Liver (tissue), 9 donors: Measurements from ENCODE around the gene CHADL. TPM values are rescaled to one million over a fixed set of nuclear protein-coding genes. Genes with fewer than 3 reads are reported as not detected.

Experiments used
- DNase-seq: peaks from one replicate; pipeline ENCODE4 v3.0.0-alpha.2; 2017; ENCODE audit warnings: low spot score
- H3K27ac ChIP-seq, 2 donors: one replicate each; pipeline ENCODE4 v1.7.0; 2013; ENCODE audit warnings: inconsistent platforms in 2 of 2, low read length in 2 of 2, control low read depth in 1 of 2, low read depth in 1 of 2, mild to moderate bottlenecking in 1 of 2
- H3K27me3 ChIP-seq, 4 donors: one replicate each; pipeline versions ENCODE4 v1.6.1 to v1.7.0; 2013; ENCODE audit warnings: low read length in 3 of 4, inconsistent platforms in 1 of 4, mild to moderate bottlenecking in 1 of 4, moderate library complexity in 1 of 4; ENCODE audit not compliant: control insufficient read depth in 4 of 4, insufficient read depth in 4 of 4
- H3K36me3 ChIP-seq, 4 donors: one replicate each; pipeline versions ENCODE4 v1.6.1 to v1.7.0; 2013; ENCODE audit warnings: low read length in 3 of 4, mild to moderate bottlenecking in 3 of 4, low read depth in 1 of 4, moderate library complexity in 1 of 4; ENCODE audit not compliant: control insufficient read depth in 4 of 4, insufficient read depth in 3 of 4
- H3K4me1 ChIP-seq, 4 donors: one replicate each; pipeline versions ENCODE4 v1.6.1 to v1.7.0; 2013; ENCODE audit warnings: low read length in 3 of 4, mild to moderate bottlenecking in 3 of 4, moderate library complexity in 1 of 4; ENCODE audit not compliant: control insufficient read depth in 4 of 4, insufficient read depth in 4 of 4
- H3K4me3 ChIP-seq, 3 donors: one replicate each; pipeline versions ENCODE4 v1.6.1 to v1.7.0; 2013; ENCODE audit warnings: low read length in 3 of 3, control low read depth in 1 of 3, low read depth in 1 of 3, mild to moderate bottlenecking in 1 of 3
- H3K9ac ChIP-seq, 2 donors: one replicate each; pipeline ENCODE4 v1.7.0; 2013; ENCODE audit warnings: low read length in 2 of 2, mild to moderate bottlenecking in 2 of 2, moderate library complexity in 2 of 2, control low read depth in 1 of 2, low read depth in 1 of 2
- H3K9me3 ChIP-seq, 4 donors: one replicate each; pipeline versions ENCODE4 v1.6.1 to v1.7.0; 2013; ENCODE audit warnings: low read length in 3 of 4; ENCODE audit not compliant: control insufficient read depth in 4 of 4
- CTCF ChIP-seq: fragments of 150-350 bp; IDR thresholded peaks from 2 replicates; pipeline ENCODE4 v1.5.1; 2017; ENCODE audit warnings: improper control_type of control experiment, low read depth, low read length; ENCODE audit not compliant: missing input control
- EGR1 ChIP-seq, 2 donors: IDR thresholded peaks; 2 replicates each; pipeline ENCODE4 v1.6.1; 2016 to 2018; ENCODE audit warnings: antibody characterized with exemption in 2 of 2, low read depth in 2 of 2
- GABPA ChIP-seq, 2 donors: IDR thresholded peaks in 1 of 2; conservative IDR thresholded peaks in 1 of 2; 2 replicates each; pipeline ENCODE4 v1.6.1; 2016; ENCODE audit warnings: antibody characterized with exemption in 2 of 2, mild to moderate bottlenecking in 1 of 2, moderate library complexity in 1 of 2
- HNF4G ChIP-seq: IDR thresholded peaks from 2 replicates; pipeline ENCODE4 v1.6.1; 2016; ENCODE audit warnings: antibody characterized with exemption
- JUND ChIP-seq, 2 donors: IDR thresholded peaks; 2 replicates each; pipeline ENCODE4 v1.6.1; 2016; ENCODE audit warnings: antibody characterized with exemption in 2 of 2
- MAX ChIP-seq: IDR thresholded peaks from 2 replicates; pipeline ENCODE4 v1.6.1; 2016; ENCODE audit warnings: antibody characterized with exemption
- NR2F2 ChIP-seq: IDR thresholded peaks from 2 replicates; pipeline ENCODE4 v1.6.1; 2016; ENCODE audit warnings: antibody characterized with exemption
- RAD21 ChIP-seq, 2 donors: IDR thresholded peaks; 2 replicates each; pipeline ENCODE4 v1.6.1; 2016; ENCODE audit warnings: antibody characterized with exemption in 2 of 2, mild to moderate bottlenecking in 2 of 2
- REST ChIP-seq: IDR thresholded peaks from 2 replicates; pipeline ENCODE4 v1.6.1; 2016; ENCODE audit warnings: antibody characterized with exemption, mild to moderate bottlenecking
- TAF1 ChIP-seq: conservative IDR thresholded peaks from 2 replicates; pipeline ENCODE4 v1.6.1; 2016; ENCODE audit warnings: antibody characterized with exemption, mild to moderate bottlenecking
- YY1 ChIP-seq: IDR thresholded peaks from 2 replicates; pipeline ENCODE4 v1.6.1; 2016; ENCODE audit warnings: antibody characterized with exemption, mild to moderate bottlenecking
- WGBS: extraction: QIAGEN DNeasy Blood & Tissue Kit; methylation state at CpG from one replicate; pipeline ENCODE4 v1.1.7; 2013; 5-methylcytosine and 5-hydroxymethylcytosine counted together
- polyA plus RNA-seq, 2 donors: library from polyadenylated mRNA; stranded (reverse) in 1 of 2; unstranded in 1 of 2; fragments of 200-250 nt in 1 of 2; fragments of >200 nt in 1 of 2; fragmentation: Nextera tagmentation in 1 of 2; extraction: Ambion mirVana in 1 of 2; gene quantifications; one replicate each; pipeline versions ENCODE4 v1.2.1 to v1.2.3, GENCODE V29; 2013 to 2015
- total RNA-seq, 2 donors: library from RNA; depleted of rRNA; stranded (reverse); fragments of >200 nt; gene quantifications; one replicate each; pipeline ENCODE4 v1.2.3, GENCODE V29; 2014
- TF ChIP-seq, protein P1 (sequence below): IDR thresholded peaks from 2 replicates; pipeline ENCODE4 v1.6.1; 2016; ENCODE audit warnings: antibody characterized with exemption
- donor health status: healthy.
- donor health status: healthy.
- donor health status: healthy.
- donor health status: healthy.
- donor health status: healthy.

The CHADL gene
- total and polyA plus RNA-seq, 4 donors: 0.51 to 1.0 (median 0.62) TPM

DNA sequence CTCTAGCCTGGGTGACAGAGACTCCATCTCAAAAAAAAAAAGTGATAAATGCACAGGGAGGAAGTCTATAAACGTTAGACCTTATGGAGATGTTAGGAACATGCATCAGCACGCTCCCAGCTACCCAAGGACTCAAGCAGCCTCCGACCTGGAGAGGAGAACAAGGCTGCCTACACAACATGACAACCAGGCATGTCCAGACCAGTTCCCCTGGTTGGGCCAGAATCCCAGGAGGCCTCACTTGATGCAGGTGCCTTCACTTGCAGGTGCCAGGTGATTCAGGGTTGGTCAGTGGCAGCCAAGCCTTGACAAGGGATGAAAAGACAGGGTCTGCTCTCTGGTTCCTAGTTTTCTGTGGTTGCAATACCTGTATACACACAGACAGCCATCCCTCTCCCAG is 39.3 kb upstream of the CHADL start:
- TF ChIP-seq GABPA (IDR thresholded peaks at IDR 0.05 in 1 of 2, conservative IDR thresholded peaks at IDR 0.05 in 1 of 2) (no peak), RAD21 (IDR thresholded peaks at IDR 0.05) (no peak), REST (no peak), MAX (no peak), YY1 (no peak), HNF4G (no peak), NR2F2 (no peak), EGR1 (IDR thresholded peaks at IDR 0.05; ENCODE audit: low read depth in 2 of 2) (no peak), TAF1 (no peak)
- TF ChIP-seq, protein P1, sequence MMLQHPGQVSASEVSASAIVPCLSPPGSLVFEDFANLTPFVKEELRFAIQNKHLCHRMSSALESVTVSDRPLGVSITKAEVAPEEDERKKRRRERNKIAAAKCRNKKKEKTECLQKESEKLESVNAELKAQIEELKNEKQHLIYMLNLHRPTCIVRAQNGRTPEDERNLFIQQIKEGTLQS: no peak
- no peaks in the 10 kb centered on the region for H3K9me3 ChIP-seq
- WGBS: 82% methylated on average over 3 of the region's 3 CpGs
- peaks cover 12 to 44% (median 18%) of the 10 kb centered on the region in 4 donors for H3K36me3 ChIP-seq
- H3K27ac ChIP-seq: no peak overlapping the region
- no peaks in the 10 kb centered on the region for H3K27me3 ChIP-seq
- DNase-seq: no peak
- H3K9ac ChIP-seq: no peak overlapping the region
- peaks cover 2 to 6% (median 4%) of the 10 kb centered on the region in 4 donors for H3K4me1 ChIP-seq
- H3K4me3 ChIP-seq: no peak overlapping the region

DNA sequence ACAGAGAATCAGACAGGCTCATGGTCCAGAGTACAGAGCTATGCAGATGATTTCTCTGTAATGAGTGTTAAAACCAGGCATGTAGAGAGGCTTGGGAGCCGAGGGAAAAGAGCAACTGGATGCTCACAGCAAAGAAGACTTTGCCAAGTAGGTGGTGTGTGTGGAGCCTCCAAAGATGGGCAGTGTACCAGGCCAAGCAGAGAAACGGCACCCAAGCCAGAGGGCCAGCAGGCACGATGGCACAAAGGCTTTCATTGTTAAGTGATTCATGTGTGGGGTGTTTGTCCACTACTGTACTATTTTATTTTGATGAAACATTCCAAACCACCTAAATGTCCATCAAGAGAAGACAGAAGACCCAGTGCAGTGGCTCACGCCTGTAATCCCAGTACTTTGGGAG is 34.1 kb upstream of the CHADL start:
- no peak overlapping the region for H3K4me3 ChIP-seq
- H3K27me3 ChIP-seq: no peaks in the 10 kb centered on the region
- peaks cover 8 to 61% (median 38%) of the 10 kb centered on the region in 4 donors for H3K36me3 ChIP-seq
- DNase-seq: no peak
- no peak for TF ChIP-seq CTCF
- TF ChIP-seq NR2F2: no peak
- TF ChIP-seq REST: no peak
- TF ChIP-seq JUND (IDR thresholded peaks at IDR 0.05): no peak
- no peaks in the 10 kb centered on the region for H3K9me3 ChIP-seq
- no peaks in the 10 kb centered on the region for H3K4me1 ChIP-seq
- H3K27ac ChIP-seq: no peak overlapping the region
- no peak overlapping the region for H3K9ac ChIP-seq
- WGBS: 95% methylated on average over 4 of the region's 4 CpGs
